ENCODE results near the gene KIF13A. TPM values are rescaled to one million over a fixed set of nuclear protein-coding genes. Genes with fewer than 3 reads are reported as not detected.
A peak's percentile ranks its signal among the peaks of the same experiment; 100 is the strongest.

Gene KIF13A
- total and polyA plus RNA-seq, 9 of the 15 experiments (the other 6 are each of a cell fraction or from before 2014, with no cell fraction given): 3.6 to 44.3 (median 29.7) TPM

DNA sequence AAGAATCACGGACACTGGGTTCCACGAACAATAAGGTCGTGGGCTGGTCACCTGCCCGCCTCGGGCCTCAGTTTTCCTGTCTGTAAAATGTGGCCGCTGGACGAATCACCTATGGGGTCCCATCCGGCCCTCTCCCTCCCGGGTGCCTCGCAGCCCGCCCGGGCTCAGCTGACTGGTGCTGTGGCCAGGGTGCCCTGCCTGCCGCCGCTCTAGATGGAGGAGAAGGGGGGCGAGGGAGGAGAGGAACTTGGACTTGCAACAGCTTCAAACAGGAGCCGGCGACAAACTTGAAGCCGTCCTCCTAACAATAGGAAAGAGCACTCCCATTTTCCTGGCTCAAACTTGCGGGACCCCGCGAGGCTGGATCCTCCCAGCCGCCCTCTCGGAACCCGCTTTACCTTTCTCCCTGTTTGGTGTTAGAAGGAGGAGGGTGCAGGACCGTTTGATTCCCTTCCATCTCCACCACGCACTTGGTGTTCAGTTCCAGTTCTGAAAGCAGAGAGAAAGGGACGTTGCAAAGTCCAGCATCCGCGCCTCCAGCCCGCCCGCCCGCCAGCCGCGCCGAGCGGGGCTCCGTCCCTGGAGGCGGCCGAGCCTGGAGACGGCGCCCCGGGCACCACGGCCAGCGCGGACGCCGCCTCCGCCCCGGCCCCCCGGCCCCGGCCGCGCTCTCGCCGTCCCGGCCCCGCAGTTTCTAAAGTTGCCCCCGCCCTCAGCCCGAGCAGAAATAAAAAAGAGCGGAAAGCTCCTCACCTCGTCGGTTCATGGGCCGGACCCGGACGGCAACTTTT lies 584 bp downstream of the KIF13A start (continued):
- TF ChIP-seq RBM34 (IDR thresholded peaks at IDR 0.05; ENCODE audit: borderline replicate concordance, insufficient read depth, low read length) (no peak), CHCHD3 (CRISPR knock-in tag; IDR thresholded peaks at IDR 0.05) (no peak), MEIS2 (IDR thresholded peaks at IDR 0.05; ENCODE audit: partially characterized antibody) (no peak), ZNF282 (CRISPR knock-in tag; IDR thresholded peaks at IDR 0.05) (no peak), ZNF436 (CRISPR knock-in tag; IDR thresholded peaks at IDR 0.05) (no peak), ILK (tag; IDR thresholded peaks at IDR 0.05; ENCODE audit: borderline replicate concordance, low read depth) (no peak), E2F3 (CRISPR knock-in tag; IDR thresholded peaks at IDR 0.05) (0 out of 2 replicates have a peak, but pooled peaks have one; percentile 46), BCOR (IDR thresholded peaks at IDR 0.05) (peak; percentile 94), SMARCA4 (IDR thresholded peaks at IDR 0.05) (peak; percentile 28; the same call in 1 of the 2 replicates), CBX1 (IDR thresholded peaks at IDR 0.05; ENCODE audit: low read depth) (peak; percentile 75; the same call in 1 of the 2 replicates), FOSL1 (tag; conservative IDR thresholded peaks at IDR 0.05) (no peak; the same call in 1 of the 2 replicates), CREB1 (IDR thresholded peaks at IDR 0.05) (no peak), CREB1 (CRISPR knock-in tag; IDR thresholded peaks at IDR 0.05) (no peak), POLR3G (IDR thresholded peaks at IDR 0.05; ENCODE audit: extremely low read depth, insufficient read length, insufficient replicate concordance) (no peak), ETS2 (tag; IDR thresholded peaks at IDR 0.05; ENCODE audit: borderline replicate concordance, poor library complexity, severe bottlenecking) (no peak), HDAC1 (IDR thresholded peaks at IDR 0.05) (peak in 1 of 2 experiments; percentile 59; a peak in 2 of 4 replicates), KLF1 (tag; IDR thresholded peaks at IDR 0.05) (0 out of 2 replicates have a peak, but pooled peaks have one; percentile 18), ZEB2 (IDR thresholded peaks at IDR 0.05) (0 out of 2 replicates have a peak, but pooled peaks have one; percentile 47)
- TF ChIP-seq, protein P1, sequence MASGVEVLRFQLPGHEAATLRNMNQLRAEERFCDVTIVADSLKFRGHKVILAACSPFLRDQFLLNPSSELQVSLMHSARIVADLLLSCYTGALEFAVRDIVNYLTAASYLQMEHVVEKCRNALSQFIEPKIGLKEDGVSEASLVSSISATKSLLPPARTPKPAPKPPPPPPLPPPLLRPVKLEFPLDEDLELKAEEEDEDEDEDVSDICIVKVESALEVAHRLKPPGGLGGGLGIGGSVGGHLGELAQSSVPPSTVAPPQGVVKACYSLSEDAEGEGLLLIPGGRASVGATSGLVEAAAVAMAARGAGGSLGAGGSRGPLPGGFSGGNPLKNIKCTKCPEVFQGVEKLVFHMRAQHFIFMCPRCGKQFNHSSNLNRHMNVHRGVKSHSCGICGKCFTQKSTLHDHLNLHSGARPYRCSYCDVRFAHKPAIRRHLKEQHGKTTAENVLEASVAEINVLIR (CRISPR knock-in tag; IDR thresholded peaks at IDR 0.05): no peak
- TF ChIP-seq, protein P2, sequence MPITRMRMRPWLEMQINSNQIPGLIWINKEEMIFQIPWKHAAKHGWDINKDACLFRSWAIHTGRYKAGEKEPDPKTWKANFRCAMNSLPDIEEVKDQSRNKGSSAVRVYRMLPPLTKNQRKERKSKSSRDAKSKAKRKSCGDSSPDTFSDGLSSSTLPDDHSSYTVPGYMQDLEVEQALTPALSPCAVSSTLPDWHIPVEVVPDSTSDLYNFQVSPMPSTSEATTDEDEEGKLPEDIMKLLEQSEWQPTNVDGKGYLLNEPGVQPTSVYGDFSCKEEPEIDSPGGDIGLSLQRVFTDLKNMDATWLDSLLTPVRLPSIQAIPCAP (CRISPR knock-in tag; IDR thresholded peaks at IDR 0.05; ENCODE audit: borderline replicate concordance): 0 out of 2 replicates have a peak, but pooled peaks have one; percentile 59
- TF ChIP-seq, protein P3, sequence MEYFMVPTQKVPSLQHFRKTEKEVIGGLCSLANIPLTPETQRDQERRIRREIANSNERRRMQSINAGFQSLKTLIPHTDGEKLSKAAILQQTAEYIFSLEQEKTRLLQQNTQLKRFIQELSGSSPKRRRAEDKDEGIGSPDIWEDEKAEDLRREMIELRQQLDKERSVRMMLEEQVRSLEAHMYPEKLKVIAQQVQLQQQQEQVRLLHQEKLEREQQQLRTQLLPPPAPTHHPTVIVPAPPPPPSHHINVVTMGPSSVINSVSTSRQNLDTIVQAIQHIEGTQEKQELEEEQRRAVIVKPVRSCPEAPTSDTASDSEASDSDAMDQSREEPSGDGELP (CRISPR knock-in tag; IDR thresholded peaks at IDR 0.05; ENCODE audit: borderline replicate concordance): peak; percentile 85
- TF ChIP-seq, protein P4, sequence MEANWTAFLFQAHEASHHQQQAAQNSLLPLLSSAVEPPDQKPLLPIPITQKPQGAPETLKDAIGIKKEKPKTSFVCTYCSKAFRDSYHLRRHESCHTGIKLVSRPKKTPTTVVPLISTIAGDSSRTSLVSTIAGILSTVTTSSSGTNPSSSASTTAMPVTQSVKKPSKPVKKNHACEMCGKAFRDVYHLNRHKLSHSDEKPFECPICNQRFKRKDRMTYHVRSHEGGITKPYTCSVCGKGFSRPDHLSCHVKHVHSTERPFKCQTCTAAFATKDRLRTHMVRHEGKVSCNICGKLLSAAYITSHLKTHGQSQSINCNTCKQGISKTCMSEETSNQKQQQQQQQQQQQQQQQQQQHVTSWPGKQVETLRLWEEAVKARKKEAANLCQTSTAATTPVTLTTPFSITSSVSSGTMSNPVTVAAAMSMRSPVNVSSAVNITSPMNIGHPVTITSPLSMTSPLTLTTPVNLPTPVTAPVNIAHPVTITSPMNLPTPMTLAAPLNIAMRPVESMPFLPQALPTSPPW (CRISPR knock-in tag; IDR thresholded peaks at IDR 0.05): peak; percentile 76
- TF ChIP-seq, protein P5, sequence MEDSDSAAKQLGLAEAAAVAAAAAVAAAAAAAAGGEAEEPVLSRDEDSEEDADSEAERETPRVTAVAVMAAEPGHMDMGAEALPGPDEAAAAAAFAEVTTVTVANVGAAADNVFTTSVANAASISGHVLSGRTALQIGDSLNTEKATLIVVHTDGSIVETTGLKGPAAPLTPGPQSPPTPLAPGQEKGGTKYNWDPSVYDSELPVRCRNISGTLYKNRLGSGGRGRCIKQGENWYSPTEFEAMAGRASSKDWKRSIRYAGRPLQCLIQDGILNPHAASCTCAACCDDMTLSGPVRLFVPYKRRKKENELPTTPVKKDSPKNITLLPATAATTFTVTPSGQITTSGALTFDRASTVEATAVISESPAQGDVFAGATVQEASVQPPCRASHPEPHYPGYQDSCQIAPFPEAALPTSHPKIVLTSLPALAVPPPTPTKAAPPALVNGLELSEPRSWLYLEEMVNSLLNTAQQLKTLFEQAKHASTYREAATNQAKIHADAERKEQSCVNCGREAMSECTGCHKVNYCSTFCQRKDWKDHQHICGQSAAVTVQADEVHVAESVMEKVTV (CRISPR knock-in tag; IDR thresholded peaks at IDR 0.05): no peak
